Panc1 (cell line): ENCODE measurements around the gene MCCC2. TPM values are rescaled to one million over a fixed set of nuclear protein-coding genes. Genes with fewer than 3 reads are reported as not detected.
"Not testable (repeated sequence)": the region's sequence is repeated elsewhere in the genome, so short reads cannot be mapped to it uniquely, and the experiment has no call there.

Experiments used
- ATAC-seq: fragments of 200-7000 bp; cut with Tn5 transposase; 2 replicates; pipeline ENCODE4 v1.9.1; 2020; ENCODE audit warnings: mild to moderate bottlenecking, moderate library complexity
- BruUV-seq: library from RNA; stranded (reverse); fragments of 400-500 nt; replicated peaks from 2 replicates; lab custom pipeline; 2021; lab: Mats Ljungman, UMichigan
- CTCF ChIA-PET: fragments of 300-600 bp; sonication (Branson Sonifier 250); formaldehyde crosslinking; loops from one replicate; lab custom pipeline; 2022; ENCODE audit warnings: antibody characterized with exemption; lab: Charles Lee
- POLR2A ChIA-PET: fragments of 300-600 bp; sonication (Branson Sonifier 250); formaldehyde crosslinking; loops from one replicate; lab custom pipeline; 2022; ENCODE audit warnings: antibody characterized with exemption; lab: Charles Lee
- DNase-seq: peaks from one replicate; pipeline ENCODE4 v3.0.0-alpha.2; 2010; ENCODE audit warnings: low read depth, low spot score
- H3K27ac ChIP-seq: 2 replicates; pipeline ENCODE4 v1.5.1; 2011; ENCODE audit warnings: mild to moderate bottlenecking, low read length, inconsistent platforms
- H3K27me3 ChIP-seq: fragments of 200-500 bp; sonication (Bioruptor generic); 2 replicates; pipeline ENCODE4 v1.6.0; 2014; ENCODE audit warnings: low read length, inconsistent platforms; ENCODE audit not compliant: control insufficient read depth, insufficient read depth
- H3K36me3 ChIP-seq: fragments of 200-500 bp; sonication (Bioruptor generic); 2 replicates; pipeline ENCODE4 v1.5.1; 2014; ENCODE audit warnings: inconsistent platforms, mild to moderate bottlenecking, low read length, moderate library complexity; ENCODE audit not compliant: control insufficient read depth, insufficient read depth
- H3K4me1 ChIP-seq: 2 replicates; pipeline ENCODE4 v1.5.1; 2011; ENCODE audit warnings: inconsistent platforms, mild to moderate bottlenecking, low read length, moderate library complexity; ENCODE audit not compliant: control insufficient read depth, insufficient read depth
- H3K4me3 ChIP-seq, 2 experiments: 2 replicates each; pipeline ENCODE4 v1.5.1; 2011 to 2012; ENCODE audit warnings: low read depth in 2 of 2, low read length in 2 of 2, mild to moderate bottlenecking in 2 of 2, inconsistent platforms in 1 of 2, moderate library complexity in 1 of 2
- H3K9me3 ChIP-seq: fragments of 200-500 bp; sonication (Bioruptor generic); 2 replicates; pipeline ENCODE4 v1.5.1; 2014; ENCODE audit warnings: low read depth, mild to moderate bottlenecking, inconsistent platforms, low read length, moderate library complexity; ENCODE audit not compliant: control insufficient read depth, insufficient read depth
- POLR2AphosphoS5 ChIP-seq: IDR thresholded peaks from 2 replicates; pipeline ENCODE4 v1.6.1; 2012; ENCODE audit warnings: mild to moderate bottlenecking, low read depth, low read length, moderate library complexity
- SIN3A ChIP-seq: IDR thresholded peaks from 2 replicates; pipeline ENCODE4 v1.6.1; 2012; ENCODE audit warnings: low read depth, mild to moderate bottlenecking, low read length, moderate library complexity, borderline replicate concordance; ENCODE audit not compliant: insufficient read depth
- TCF7L2 ChIP-seq: IDR thresholded peaks from 2 replicates; pipeline ENCODE4 v1.6.1; 2011; ENCODE audit warnings: mild to moderate bottlenecking, low read depth, low read length, inconsistent platforms
- in situ Hi-C: cut with HindIII; loops from 2 replicates; pipeline ENCODE4 v1.10.0; 2016; ENCODE audit warnings: low sequenced_read_pairs, low pct_unique_long_range_greater_than_20kb
- intact Hi-C: fragments of 100-400 bp; cut with micrococcal nuclease; formaldehyde crosslinking; loops from one replicate; pipeline ENCODE4 v1.10.0; 2022; ENCODE audit not compliant: unreplicated experiment
- total RNA-seq: library from RNA; stranded (reverse); gene quantifications from one replicate; pipeline ENCODE4 v1.2.1, GENCODE V29; 2021; ENCODE audit not compliant: unreplicated experiment
- TF ChIP-seq, protein P1 (sequence below): fragments of 450-650 bp; IDR thresholded peaks from 2 replicates; pipeline ENCODE4 v1.5.1; 2017; ENCODE audit warnings: mild to moderate bottlenecking
- TF ChIP-seq, protein P2 (sequence below), 2 experiments: IDR thresholded peaks; 2 replicates each; pipeline ENCODE4 v1.6.1; 2011 to 2012; ENCODE audit warnings: low read depth in 2 of 2, control low read depth in 1 of 2, low read length in 1 of 2, mild to moderate bottlenecking in 1 of 2, moderate library complexity in 1 of 2; ENCODE audit not compliant: insufficient read depth in 1 of 2

The MCCC2 gene
- total RNA-seq, 1 experiment from 2014 or later = 74.1 TPM

DNA sequence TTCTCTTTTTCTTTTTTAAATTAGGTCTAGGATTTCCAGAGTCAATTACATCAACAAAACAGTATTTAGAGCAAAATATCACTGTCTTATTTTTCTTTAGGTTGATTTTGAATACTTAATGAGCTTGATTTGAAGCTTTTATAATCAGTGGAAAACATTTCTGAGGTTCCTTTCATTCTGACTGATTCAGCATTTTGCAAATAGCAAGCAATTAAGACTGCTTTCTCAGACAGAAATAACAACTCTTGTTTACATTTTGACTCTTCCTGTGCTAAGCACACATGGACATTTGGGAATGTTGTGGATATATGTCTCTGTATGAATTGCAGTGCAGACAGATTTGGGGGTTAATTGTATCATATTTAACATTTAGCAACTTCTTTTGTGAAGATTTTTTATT lies 22.2 kb upstream of the MCCC2 start:
- DNase-seq (no peak), ATAC-seq (no peak)
- TF ChIP-seq, protein P1, sequence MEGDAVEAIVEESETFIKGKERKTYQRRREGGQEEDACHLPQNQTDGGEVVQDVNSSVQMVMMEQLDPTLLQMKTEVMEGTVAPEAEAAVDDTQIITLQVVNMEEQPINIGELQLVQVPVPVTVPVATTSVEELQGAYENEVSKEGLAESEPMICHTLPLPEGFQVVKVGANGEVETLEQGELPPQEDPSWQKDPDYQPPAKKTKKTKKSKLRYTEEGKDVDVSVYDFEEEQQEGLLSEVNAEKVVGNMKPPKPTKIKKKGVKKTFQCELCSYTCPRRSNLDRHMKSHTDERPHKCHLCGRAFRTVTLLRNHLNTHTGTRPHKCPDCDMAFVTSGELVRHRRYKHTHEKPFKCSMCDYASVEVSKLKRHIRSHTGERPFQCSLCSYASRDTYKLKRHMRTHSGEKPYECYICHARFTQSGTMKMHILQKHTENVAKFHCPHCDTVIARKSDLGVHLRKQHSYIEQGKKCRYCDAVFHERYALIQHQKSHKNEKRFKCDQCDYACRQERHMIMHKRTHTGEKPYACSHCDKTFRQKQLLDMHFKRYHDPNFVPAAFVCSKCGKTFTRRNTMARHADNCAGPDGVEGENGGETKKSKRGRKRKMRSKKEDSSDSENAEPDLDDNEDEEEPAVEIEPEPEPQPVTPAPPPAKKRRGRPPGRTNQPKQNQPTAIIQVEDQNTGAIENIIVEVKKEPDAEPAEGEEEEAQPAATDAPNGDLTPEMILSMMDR = no peak
- no peak for TF ChIP-seq TCF7L2
- TF ChIP-seq, protein P2, sequence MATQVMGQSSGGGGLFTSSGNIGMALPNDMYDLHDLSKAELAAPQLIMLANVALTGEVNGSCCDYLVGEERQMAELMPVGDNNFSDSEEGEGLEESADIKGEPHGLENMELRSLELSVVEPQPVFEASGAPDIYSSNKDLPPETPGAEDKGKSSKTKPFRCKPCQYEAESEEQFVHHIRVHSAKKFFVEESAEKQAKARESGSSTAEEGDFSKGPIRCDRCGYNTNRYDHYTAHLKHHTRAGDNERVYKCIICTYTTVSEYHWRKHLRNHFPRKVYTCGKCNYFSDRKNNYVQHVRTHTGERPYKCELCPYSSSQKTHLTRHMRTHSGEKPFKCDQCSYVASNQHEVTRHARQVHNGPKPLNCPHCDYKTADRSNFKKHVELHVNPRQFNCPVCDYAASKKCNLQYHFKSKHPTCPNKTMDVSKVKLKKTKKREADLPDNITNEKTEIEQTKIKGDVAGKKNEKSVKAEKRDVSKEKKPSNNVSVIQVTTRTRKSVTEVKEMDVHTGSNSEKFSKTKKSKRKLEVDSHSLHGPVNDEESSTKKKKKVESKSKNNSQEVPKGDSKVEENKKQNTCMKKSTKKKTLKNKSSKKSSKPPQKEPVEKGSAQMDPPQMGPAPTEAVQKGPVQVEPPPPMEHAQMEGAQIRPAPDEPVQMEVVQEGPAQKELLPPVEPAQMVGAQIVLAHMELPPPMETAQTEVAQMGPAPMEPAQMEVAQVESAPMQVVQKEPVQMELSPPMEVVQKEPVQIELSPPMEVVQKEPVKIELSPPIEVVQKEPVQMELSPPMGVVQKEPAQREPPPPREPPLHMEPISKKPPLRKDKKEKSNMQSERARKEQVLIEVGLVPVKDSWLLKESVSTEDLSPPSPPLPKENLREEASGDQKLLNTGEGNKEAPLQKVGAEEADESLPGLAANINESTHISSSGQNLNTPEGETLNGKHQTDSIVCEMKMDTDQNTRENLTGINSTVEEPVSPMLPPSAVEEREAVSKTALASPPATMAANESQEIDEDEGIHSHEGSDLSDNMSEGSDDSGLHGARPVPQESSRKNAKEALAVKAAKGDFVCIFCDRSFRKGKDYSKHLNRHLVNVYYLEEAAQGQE (IDR thresholded peaks at IDR 0.05; ENCODE audit: insufficient read depth in 1 of 2, low read depth in 2 of 2, low read length in 1 of 2) = no peak
- no peak for TF ChIP-seq SIN3A
- no peak for TF ChIP-seq POLR2AphosphoS5
- peaks cover 28% of the 10 kb centered on the region for H3K36me3 ChIP-seq
- BruUV-seq = no TSS peak
- no peaks in the 10 kb centered on the region for H3K27me3 ChIP-seq
- no peaks in the 10 kb centered on the region for H3K9me3 ChIP-seq
- ChIA-PET CTCF (no interaction called here), POLR2A (no interaction called here)
- in situ Hi-C loops = no loop called here
- H3K27ac ChIP-seq = no peak overlapping the region
- H3K4me1 ChIP-seq = no peaks in the 10 kb centered on the region
- H3K4me3 ChIP-seq = no peak overlapping the region
- intact Hi-C loops = loop anchor here (10.0 kb wide), 1 partner anchor 190 kb away; no protein-coding TSS in a partner anchor

DNA sequence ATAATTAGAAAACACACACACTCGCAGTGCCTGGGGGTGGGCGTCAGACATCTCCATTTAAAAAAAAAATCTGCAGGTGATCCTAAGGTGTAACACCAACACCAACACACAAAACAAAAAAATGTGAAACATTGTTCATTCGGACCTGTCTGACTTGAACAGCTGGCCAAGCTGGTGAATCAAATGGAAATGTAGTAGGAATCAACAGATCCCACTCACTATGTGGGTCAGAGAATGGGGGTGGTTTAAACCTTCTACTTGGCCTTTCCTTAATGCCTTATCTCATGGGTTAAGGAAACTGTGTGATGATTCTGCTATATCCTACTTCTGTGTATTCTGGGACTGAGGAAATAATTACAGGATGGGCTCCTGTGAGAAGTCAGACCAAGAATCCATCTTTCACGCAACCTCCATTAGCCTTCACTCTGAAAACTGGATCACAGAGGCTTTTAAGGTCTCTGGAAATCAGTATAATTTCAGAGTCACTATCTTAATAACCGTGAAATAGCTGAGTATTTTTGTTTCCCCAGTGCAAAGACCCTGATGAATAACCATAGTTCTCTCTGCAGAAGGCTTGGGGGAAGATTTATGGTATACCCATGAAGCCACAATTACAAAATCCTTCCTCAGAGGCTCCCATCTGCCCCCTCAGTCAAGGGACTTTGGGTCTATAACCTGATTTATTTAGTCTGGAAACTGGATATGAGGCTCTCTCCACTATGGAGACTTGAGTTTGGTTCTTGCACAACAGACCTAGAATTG lies 17.2 kb upstream of the MCCC2 start:
- H3K9me3 ChIP-seq = no peaks in the 10 kb centered on the region
- no peaks in the 10 kb centered on the region for H3K4me1 ChIP-seq
- H3K27me3 ChIP-seq = no peaks in the 10 kb centered on the region
- intact Hi-C loops (loop anchor here (10.0 kb wide), 1 partner anchor 185 kb away; no protein-coding TSS in a partner anchor), in situ Hi-C loops (no loop called here)
- ChIA-PET CTCF (no interaction called here), POLR2A (no interaction called here)
- no peak for TF ChIP-seq TCF7L2
- TF ChIP-seq, protein P1 = no peak
- TF ChIP-seq, protein P2 (IDR thresholded peaks at IDR 0.05; ENCODE audit: insufficient read depth in 1 of 2, low read depth in 2 of 2, low read length in 1 of 2) = no peak
- no peak overlapping the region for H3K27ac ChIP-seq
- peaks cover 11% of the 10 kb centered on the region; the same call in 1 of the 2 replicates for H3K36me3 ChIP-seq
- ATAC-seq = peak; percentile 38; the same call in 1 of the 2 replicates
- no peak overlapping the region for H3K4me3 ChIP-seq
- no TSS peak for BruUV-seq
- DNase-seq = no peak

DNA sequence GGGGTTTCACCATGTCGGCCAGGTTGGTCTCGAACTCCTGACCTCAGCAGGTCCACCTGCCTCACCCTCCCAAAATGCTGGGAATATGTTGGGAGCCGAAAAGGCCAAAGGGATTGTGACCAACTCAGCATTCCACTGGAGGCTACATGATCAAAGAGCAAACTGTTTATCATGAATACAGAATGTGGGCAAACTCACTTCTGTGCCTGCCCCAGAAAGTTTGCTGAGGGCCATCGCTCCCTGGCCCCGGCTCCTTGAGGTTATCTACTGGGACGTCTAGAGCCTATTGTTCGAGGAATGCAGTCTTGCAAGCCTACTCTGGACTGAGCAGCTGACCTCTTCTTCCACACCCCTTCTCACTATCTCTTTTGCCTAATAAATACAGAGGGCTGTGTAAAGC lies 15.3 kb upstream of the MCCC2 start:
- POLR2A ChIA-PET, H3K9me3 ChIP-seq, CTCF ChIA-PET, DNase-seq, H3K36me3 ChIP-seq, intact Hi-C loops, H3K4me1 ChIP-seq, BruUV-seq, H3K27ac ChIP-seq, H3K27me3 ChIP-seq, ATAC-seq, H3K4me3 ChIP-seq, in situ Hi-C loops: not testable (repeated sequence)
